Neutrophil (primary cell): ENCODE data around the gene ZNF384.

ENCODE experiments used
- H3K27ac ChIP-seq: fragments of 200-600 bp; sonication (generic); 2 replicates; pipeline ENCODE4 v1.5.1; 2016; ENCODE audit warnings: mild to moderate bottlenecking, moderate library complexity
- H3K27me3 ChIP-seq: fragments of 200-600 bp; sonication (generic); 2 replicates; pipeline ENCODE4 v1.6.0; 2016; ENCODE audit warnings: mild to moderate bottlenecking
- H3K36me3 ChIP-seq: fragments of 200-600 bp; sonication (generic); 2 replicates; pipeline ENCODE4 v1.5.1; 2017
- H3K4me1 ChIP-seq, 2 experiments: fragments of 200-600 bp in 1 of 2; sonication (generic) in 1 of 2; 1 replicate in 1 of 2; 2 replicates in 1 of 2; pipeline versions ENCODE4 v1.5.1 to v1.6.1; 2013 to 2016; ENCODE audit warnings: low read depth in 1 of 2, low read length in 1 of 2, mild to moderate bottlenecking in 1 of 2, moderate library complexity in 1 of 2; ENCODE audit not compliant: control insufficient read depth in 1 of 2, insufficient read depth in 1 of 2
- H3K4me3 ChIP-seq, 2 experiments: fragments of 200-600 bp in 1 of 2; sonication (generic) in 1 of 2; 1 replicate in 1 of 2; 2 replicates in 1 of 2; pipeline ENCODE4 v1.5.1; 2013 to 2016; ENCODE audit warnings: low read depth in 1 of 2, low read length in 1 of 2, mild to moderate bottlenecking in 1 of 2, moderate library complexity in 1 of 2
- H3K9me3 ChIP-seq: fragments of 200-600 bp; sonication (generic); 2 replicates; pipeline ENCODE4 v1.5.1; 2016
- CTCF ChIP-seq: fragments of 200-600 bp; sonication (generic); IDR thresholded peaks from 2 replicates; pipeline ENCODE4 v1.5.1; 2016; ENCODE audit warnings: antibody characterized with exemption

The ZNF384 gene

GRCh38 chr12:6646276-6647082, 42.7 kb downstream of the ZNF384 start:
- Histone ChIP-seq H3K27ac (peak overlapping the region; percentile 78), H3K36me3 (peaks cover 36% of the 10 kb centered on the region), H3K4me1 (peaks cover 32 to 33% of the 10 kb centered on the region in 2 experiments), H3K9me3 (no peaks in the 10 kb centered on the region), H3K4me3 (peak overlapping the region; percentile 58), H3K27me3 (no peaks in the 10 kb centered on the region)
- TF ChIP-seq CTCF = no peak

- no peaks in the 10 kb centered on the region for H3K27me3 ChIP-seq
- H3K36me3 ChIP-seq = peaks cover 20% of the 10 kb centered on the region
- no peaks in the 10 kb centered on the region for H3K9me3 ChIP-seq
- TF ChIP-seq CTCF = no peak
- peak overlapping the region; percentile 89 for H3K27ac ChIP-seq
- H3K4me3 ChIP-seq = peak overlapping the region; percentile 44 to 54
- H3K4me1 ChIP-seq = peaks cover 32 to 40% of the 10 kb centered on the region in 2 experiments
Measured at GRCh38 chr12:6644903-6645302, 44.3 kb downstream of the ZNF384 start.

- no peak for TF ChIP-seq CTCF
- Histone ChIP-seq H3K27me3 (no peaks in the 10 kb centered on the region), H3K9me3 (no peaks in the 10 kb centered on the region), H3K27ac (peak overlapping the region; percentile 89), H3K36me3 (peaks cover 13% of the 10 kb centered on the region), H3K4me1 (peaks cover 32 to 40% of the 10 kb centered on the region in 2 experiments), H3K4me3 (peak overlapping the region; percentile 44 to 54)
Measured at GRCh38 chr12:6644257-6644596, 44.9 kb downstream of the ZNF384 start.

GRCh38 chr12:6643569-6644256, 45.5 kb downstream of the ZNF384 start:
- TF ChIP-seq CTCF = no peak
- Histone ChIP-seq H3K4me3 (peak overlapping the region; percentile 44 to 54), H3K27me3 (no peaks in the 10 kb centered on the region), H3K36me3 (peaks cover 10% of the 10 kb centered on the region), H3K27ac (peak overlapping the region; percentile 89), H3K4me1 (peaks cover 32 to 40% of the 10 kb centered on the region in 2 experiments), H3K9me3 (no peaks in the 10 kb centered on the region)

- Histone ChIP-seq H3K27me3 (no peaks in the 10 kb centered on the region), H3K9me3 (no peaks in the 10 kb centered on the region)
Measured at GRCh38 chr12:6641131-6641530, 48.0 kb downstream of the ZNF384 start.

More at GRCh38 chr12:6641131-6641530, 48.0 kb downstream of the ZNF384 start:
- Histone ChIP-seq H3K27ac (no peak overlapping the region), H3K4me3 (no peak overlapping the region), H3K36me3 (no peaks in the 10 kb centered on the region), H3K4me1 (peaks cover 21 to 30% of the 10 kb centered on the region in 2 experiments)
- no peak for TF ChIP-seq CTCF
